ENCODE data around the gene NUMB.
"Not testable (repeated sequence)": the region's sequence is repeated elsewhere in the genome, so short reads cannot be mapped to it uniquely, and the experiment has no call there.

NUMB gene

GRCh38 chr14:73463411-73463810, 5.1 kb upstream of the NUMB start:
- DNase-seq = no peak

- DNase-seq = no peak
Measured at GRCh38 chr14:73462815-73463214, 4.5 kb upstream of the NUMB start.

- DNase-seq = no peak
Measured at GRCh38 chr14:73462048-73462715, 3.8 kb upstream of the NUMB start.

- DNase-seq = no peak
Measured at GRCh38 chr14:73461478-73462047, 3.2 kb upstream of the NUMB start.

GRCh38 chr14:73460691-73461127, 2.4 kb upstream of the NUMB start:
- no peak for DNase-seq

- no peak for DNase-seq
Measured at GRCh38 chr14:73459959-73460358, 1.6 kb upstream of the NUMB start.

- no peak for DNase-seq
Measured at GRCh38 chr14:73457924-73458182, 493 bp downstream of the NUMB start.

- DNase-seq = no peak
Measured at GRCh38 chr14:73457041-73457923, 1.1 kb downstream of the NUMB start.

GRCh38 chr14:73455294-73455693, 3.1 kb downstream of the NUMB start:
- DNase-seq = no peak

- no peak for DNase-seq
Measured at GRCh38 chr14:73452341-73453186, 5.8 kb downstream of the NUMB start.

GRCh38 chr14:73443758-73444157, 14.6 kb downstream of the NUMB start:
- no peak for DNase-seq

GRCh38 chr14:73441286-73441685, 17.1 kb downstream of the NUMB start:
- DNase-seq = no peak

GRCh38 chr14:73438993-73439392, 19.4 kb downstream of the NUMB start:
- no peak for DNase-seq

GRCh38 chr14:73437206-73437605, 21.1 kb downstream of the NUMB start:
- DNase-seq = no peak

GRCh38 chr14:73432124-73432523, 26.2 kb downstream of the NUMB start:
- no peak for DNase-seq

GRCh38 chr14:73428353-73428824, 30.0 kb downstream of the NUMB start:
- DNase-seq = no peak

GRCh38 chr14:73427516-73428264, 30.7 kb downstream of the NUMB start:
- DNase-seq = no peak

GRCh38 chr14:73426877-73427276, 31.5 kb downstream of the NUMB start:
- DNase-seq = no peak

GRCh38 chr14:73424453-73424852, 33.9 kb downstream of the NUMB start:
- no peak for DNase-seq

GRCh38 chr14:73423092-73423491, 35.3 kb downstream of the NUMB start:
- DNase-seq = not testable (repeated sequence)

GRCh38 chr14:73422515-73422914, 35.8 kb downstream of the NUMB start:
- DNase-seq = no peak

- no peak for DNase-seq
Measured at GRCh38 chr14:73418227-73418626, 40.1 kb downstream of the NUMB start.

Measured in NCI-H1048 (cell line).